Measurements from ENCODE around the gene BEX3.

BEX3 gene

DNA sequence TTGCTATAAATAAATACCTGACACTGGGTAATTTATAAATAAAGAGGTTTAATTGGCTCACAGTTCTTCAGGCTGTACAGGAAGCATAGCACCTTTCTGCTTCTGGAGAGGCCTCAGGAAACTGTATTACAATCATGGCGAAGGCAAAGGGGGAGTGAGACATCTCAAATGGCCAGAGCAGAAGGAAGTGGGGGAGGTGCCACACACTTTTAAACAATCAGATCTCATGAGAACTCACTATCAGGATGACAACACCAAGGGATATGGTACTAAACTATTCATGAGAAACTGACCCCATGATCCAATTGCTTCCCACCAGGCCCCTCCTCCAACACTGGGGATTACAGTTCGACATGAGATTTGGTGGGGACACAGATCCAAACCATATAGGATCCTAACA is 31.7 kb upstream of the BEX3 start:
- H3K27ac ChIP-seq (ENCODE audit: low read depth, low read length) = no peak overlapping the region
- no peak overlapping the region for H2BK15ac ChIP-seq (replicated peaks; ENCODE audit: low read depth)
- no peak overlapping the region for H3K4me3 ChIP-seq (ENCODE audit: low read length)
- H3K9ac ChIP-seq (ENCODE audit: low read length) = no peak overlapping the region
- H2BK120ac ChIP-seq (ENCODE audit: low read depth, low read length) = no peak overlapping the region
- no peak overlapping the region for H3K4ac ChIP-seq (ENCODE audit: low read depth, low read length)
- H3K79me2 ChIP-seq (ENCODE audit: control insufficient read depth, insufficient read depth, low read length) = no peaks in the 10 kb centered on the region
- no peak overlapping the region for H2BK5ac ChIP-seq (ENCODE audit: low read length)
- H3K23ac ChIP-seq (ENCODE audit: low read length) = no peak overlapping the region
- no peaks in the 10 kb centered on the region for H3K27me3 ChIP-seq (ENCODE audit: insufficient read depth, low read length, poor library complexity)
- no peaks in the 10 kb centered on the region for H3K4me1 ChIP-seq (ENCODE audit: control insufficient read depth, low read depth, low read length)
- H3K56ac ChIP-seq (ENCODE audit: low read length) = no peak overlapping the region
- H3K36me3 ChIP-seq (ENCODE audit: control insufficient read depth, insufficient read depth, low read length) = no peaks in the 10 kb centered on the region
- no peak overlapping the region for H3K4me2 ChIP-seq (ENCODE audit: low read length)
- H2AK5ac ChIP-seq (ENCODE audit: low read length) = no peak overlapping the region
- no peak overlapping the region for H4K5ac ChIP-seq (ENCODE audit: low read length)
- H4K8ac ChIP-seq (ENCODE audit: low read depth, low read length) = no peak overlapping the region
- DNase-seq = peak; percentile 54
- H3K79me1 ChIP-seq (ENCODE audit: low read length) = no peaks in the 10 kb centered on the region
- WGBS (ENCODE audit: extremely low coverage, insufficient coverage, low lambda C conversion rate) = no CpG with 5 or more reads among the region's 2 CpGs
- no peak overlapping the region for H3K18ac ChIP-seq (ENCODE audit: low read length)

DNA sequence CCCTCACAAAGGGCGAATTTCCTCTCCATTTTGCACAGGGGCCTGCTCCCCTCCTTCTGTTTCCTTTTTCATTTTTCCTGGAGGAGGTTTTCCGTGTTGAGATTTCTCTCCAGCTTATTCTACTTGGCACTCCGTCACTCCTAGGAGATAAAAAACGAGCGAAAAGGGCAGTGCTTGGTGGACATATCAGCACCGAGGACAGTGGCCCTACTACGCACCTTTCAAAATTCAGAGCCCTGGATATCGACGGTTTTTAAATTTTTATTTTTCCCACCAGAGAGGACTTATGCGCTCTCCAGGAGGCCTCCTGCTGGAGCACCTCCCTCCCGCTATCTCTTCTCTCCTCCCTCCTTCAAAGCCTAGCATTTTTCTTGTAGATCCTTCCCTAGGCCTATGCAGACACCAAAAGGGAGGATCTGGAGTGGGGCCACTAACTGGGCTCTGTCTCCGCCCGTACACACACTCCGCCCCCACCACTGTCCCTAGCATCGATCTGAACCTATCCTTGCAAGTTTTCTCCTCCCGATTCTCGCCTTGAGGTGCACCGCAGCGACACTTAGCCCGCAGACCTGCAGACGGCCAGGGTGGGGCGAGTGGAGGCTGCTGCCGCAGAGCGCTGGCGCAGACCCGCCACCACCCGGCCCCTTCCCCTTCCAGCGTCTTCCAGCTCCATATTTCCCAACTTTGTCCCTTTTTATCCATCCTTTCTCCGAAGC is 28.5 kb upstream of the BEX3 start:
- Histone ChIP-seq H3K27me3 (ENCODE audit: insufficient read depth, low read length, poor library complexity) (no peaks in the 10 kb centered on the region), H3K9ac (ENCODE audit: low read length) (no peak overlapping the region), H3K4me3 (ENCODE audit: low read length) (no peak overlapping the region), H3K79me1 (ENCODE audit: low read length) (no peaks in the 10 kb centered on the region), H2AK5ac (ENCODE audit: low read length) (no peak overlapping the region), H4K5ac (ENCODE audit: low read length) (no peak overlapping the region), H3K23ac (ENCODE audit: low read length) (no peak overlapping the region), H2BK15ac (replicated peaks; ENCODE audit: low read depth) (no peak overlapping the region), H3K79me2 (ENCODE audit: control insufficient read depth, insufficient read depth, low read length) (no peaks in the 10 kb centered on the region), H3K4me2 (ENCODE audit: low read length) (no peak overlapping the region), H2BK120ac (ENCODE audit: low read depth, low read length) (no peak overlapping the region), H3K56ac (ENCODE audit: low read length) (peak overlapping the region; percentile 29), H2BK5ac (ENCODE audit: low read length) (no peak overlapping the region), H3K4ac (ENCODE audit: low read depth, low read length) (no peak overlapping the region), H4K8ac (ENCODE audit: low read depth, low read length) (no peak overlapping the region), H3K18ac (ENCODE audit: low read length) (no peak overlapping the region), H3K36me3 (ENCODE audit: control insufficient read depth, insufficient read depth, low read length) (no peaks in the 10 kb centered on the region), H3K4me1 (ENCODE audit: control insufficient read depth, low read depth, low read length) (peaks cover 3% of the 10 kb centered on the region), H3K27ac (ENCODE audit: low read depth, low read length) (no peak overlapping the region)
- no CpG with 5 or more reads among the region's 29 CpGs for WGBS (ENCODE audit: extremely low coverage, insufficient coverage, low lambda C conversion rate)
- peak; percentile 52 for DNase-seq

- Histone ChIP-seq H3K4me3 (ENCODE audit: low read length) (peak within 1 kb of the TSS; percentile 91), H3K36me3 (ENCODE audit: control insufficient read depth, insufficient read depth, low read length) (no peaks in the 10 kb centered on the region), H3K23ac (ENCODE audit: low read length) (peak within 1 kb of the TSS; percentile 66), H3K18ac (ENCODE audit: low read length) (peak within 1 kb of the TSS; percentile 95), H3K4me1 (ENCODE audit: control insufficient read depth, low read depth, low read length) (no peaks in the 10 kb centered on the region), H3K27me3 (ENCODE audit: insufficient read depth, low read length, poor library complexity) (no peaks in the 10 kb centered on the region), H2BK15ac (replicated peaks; ENCODE audit: low read depth) (no peak within 1 kb of the TSS), H2BK120ac (ENCODE audit: low read depth, low read length) (no peak within 1 kb of the TSS), H3K4ac (ENCODE audit: low read depth, low read length) (peak within 1 kb of the TSS; percentile 85), H3K56ac (ENCODE audit: low read length) (peak within 1 kb of the TSS; percentile 92), H2BK5ac (ENCODE audit: low read length) (no peak within 1 kb of the TSS), H3K79me2 (ENCODE audit: control insufficient read depth, insufficient read depth, low read length) (peaks cover 8% of the 10 kb centered on the region), H3K79me1 (ENCODE audit: low read length) (no peaks in the 10 kb centered on the region), H3K27ac (ENCODE audit: low read depth, low read length) (peak within 1 kb of the TSS; percentile 70), H4K8ac (ENCODE audit: low read depth, low read length) (peak within 1 kb of the TSS; percentile 81), H4K5ac (ENCODE audit: low read length) (no peak within 1 kb of the TSS), H3K9ac (ENCODE audit: low read length) (peak within 1 kb of the TSS; percentile 92), H2AK5ac (ENCODE audit: low read length) (no peak within 1 kb of the TSS), H3K4me2 (ENCODE audit: low read length) (peak within 1 kb of the TSS; percentile 56)
- no CpG with 5 or more reads among the region's 18 CpGs for WGBS (ENCODE audit: extremely low coverage, insufficient coverage, low lambda C conversion rate)
- peak; percentile 82 for DNase-seq
These were observed 20.1 kb upstream of the BEX3 start, which contains the start of gene TCEAL9 for GRCh38 chrX:103356130-103356798. Gene TCEAL9, plus strand, starts transcription at chrX:103356506. Its CDS starts 1,179 bp downstream, at chrX:103357685.

DNA sequence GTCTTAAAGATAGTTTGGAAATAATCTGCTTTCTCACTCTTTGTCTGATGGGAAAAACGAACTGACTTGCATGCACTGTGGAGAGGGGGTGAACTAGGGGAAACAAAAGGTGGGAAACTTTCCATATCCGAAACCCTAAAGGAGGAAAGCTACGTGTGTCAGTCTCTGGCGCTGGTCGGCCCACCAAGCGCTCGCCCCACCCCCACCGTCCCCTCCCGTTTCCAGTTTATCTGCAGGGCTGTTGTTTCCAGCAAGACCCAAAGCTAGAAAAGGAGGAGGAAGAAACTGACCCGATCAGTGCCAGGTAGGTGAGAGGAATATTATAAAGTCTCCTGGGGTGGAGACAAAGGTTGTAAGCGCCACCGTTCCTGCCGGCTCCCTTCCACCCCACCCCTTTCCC is 19.5 kb upstream of the BEX3 start:
- no peak for DNase-seq
- Histone ChIP-seq H3K27ac (ENCODE audit: low read depth, low read length) (peak overlapping the region; percentile 70), H3K4me1 (ENCODE audit: control insufficient read depth, low read depth, low read length) (no peaks in the 10 kb centered on the region), H4K5ac (ENCODE audit: low read length) (no peak overlapping the region), H3K4me2 (ENCODE audit: low read length) (peak overlapping the region; percentile 56), H3K36me3 (ENCODE audit: control insufficient read depth, insufficient read depth, low read length) (no peaks in the 10 kb centered on the region), H2BK5ac (ENCODE audit: low read length) (no peak overlapping the region), H3K18ac (ENCODE audit: low read length) (peak overlapping the region; percentile 95), H3K23ac (ENCODE audit: low read length) (no peak overlapping the region), H3K4ac (ENCODE audit: low read depth, low read length) (peak overlapping the region; percentile 85), H4K8ac (ENCODE audit: low read depth, low read length) (peak overlapping the region; percentile 76), H3K56ac (ENCODE audit: low read length) (peak overlapping the region; percentile 92), H2AK5ac (ENCODE audit: low read length) (no peak overlapping the region), H3K27me3 (ENCODE audit: insufficient read depth, low read length, poor library complexity) (no peaks in the 10 kb centered on the region), H2BK120ac (ENCODE audit: low read depth, low read length) (no peak overlapping the region), H3K4me3 (ENCODE audit: low read length) (peak overlapping the region; percentile 91), H3K79me2 (ENCODE audit: control insufficient read depth, insufficient read depth, low read length) (peaks cover 8% of the 10 kb centered on the region), H3K9ac (ENCODE audit: low read length) (peak overlapping the region; percentile 92), H2BK15ac (replicated peaks; ENCODE audit: low read depth) (no peak overlapping the region), H3K79me1 (ENCODE audit: low read length) (no peaks in the 10 kb centered on the region)
- no CpG with 5 or more reads among the region's 13 CpGs for WGBS (ENCODE audit: extremely low coverage, insufficient coverage, low lambda C conversion rate)

GRCh38 chrX:103357871-103358270 is 18.5 kb upstream of the BEX3 start:
- Histone ChIP-seq H3K9ac (ENCODE audit: low read length) (no peak overlapping the region), H2BK15ac (replicated peaks; ENCODE audit: low read depth) (no peak overlapping the region), H3K4me1 (ENCODE audit: control insufficient read depth, low read depth, low read length) (no peaks in the 10 kb centered on the region), H2BK120ac (ENCODE audit: low read depth, low read length) (no peak overlapping the region), H3K4me3 (ENCODE audit: low read length) (no peak overlapping the region), H3K18ac (ENCODE audit: low read length) (no peak overlapping the region), H3K56ac (ENCODE audit: low read length) (no peak overlapping the region), H4K5ac (ENCODE audit: low read length) (no peak overlapping the region), H2BK5ac (ENCODE audit: low read length) (no peak overlapping the region), H3K36me3 (ENCODE audit: control insufficient read depth, insufficient read depth, low read length) (no peaks in the 10 kb centered on the region), H2AK5ac (ENCODE audit: low read length) (no peak overlapping the region), H3K79me1 (ENCODE audit: low read length) (no peaks in the 10 kb centered on the region), H4K8ac (ENCODE audit: low read depth, low read length) (no peak overlapping the region), H3K27me3 (ENCODE audit: insufficient read depth, low read length, poor library complexity) (no peaks in the 10 kb centered on the region), H3K4me2 (ENCODE audit: low read length) (no peak overlapping the region), H3K79me2 (ENCODE audit: control insufficient read depth, insufficient read depth, low read length) (peaks cover 8% of the 10 kb centered on the region), H3K4ac (ENCODE audit: low read depth, low read length) (no peak overlapping the region), H3K27ac (ENCODE audit: low read depth, low read length) (no peak overlapping the region), H3K23ac (ENCODE audit: low read length) (no peak overlapping the region)
- no CpG with 5 or more reads among the region's 2 CpGs for WGBS (ENCODE audit: extremely low coverage, insufficient coverage, low lambda C conversion rate)
- no peak for DNase-seq
